ENCODE data around the gene BAIAP3. TPM values are rescaled to one million over a fixed set of nuclear protein-coding genes. Genes with fewer than 3 reads are reported as not detected.

Gene BAIAP3
- total RNA-seq, 1 experiment from 2014 or later, result 44.7 TPM

DNA sequence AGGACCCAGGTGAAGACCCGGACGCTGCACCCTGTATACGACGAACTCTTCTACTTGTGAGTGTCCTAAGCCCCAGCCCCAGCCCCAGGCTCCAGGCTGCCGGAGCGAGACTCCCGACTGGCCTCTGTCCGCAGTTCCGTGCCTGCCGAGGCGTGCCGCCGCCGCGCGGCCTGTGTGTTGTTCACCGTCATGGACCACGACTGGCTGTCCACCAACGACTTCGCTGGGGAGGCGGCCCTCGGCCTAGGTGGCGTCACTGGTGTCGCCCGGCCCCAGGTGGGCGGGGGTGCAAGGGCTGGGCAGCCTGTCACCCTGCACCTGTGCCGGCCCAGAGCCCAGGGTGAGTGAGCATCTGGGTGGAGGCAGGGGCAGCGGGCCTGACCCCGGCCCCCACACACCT, 14.5 kb downstream of the BAIAP3 start:
- CTCF ChIA-PET, result no interaction called here
- H2AFZ ChIP-seq (ENCODE audit: low read depth, low read length, poor library complexity, severe bottlenecking), result no peak overlapping the region
- no peaks in the 10 kb centered on the region for H3K9me3 ChIP-seq (ENCODE audit: control insufficient read depth in 1 of 2, insufficient read depth in 1 of 2, low read depth in 1 of 2, low read length in 2 of 2)
- no peak overlapping the region for H3K9ac ChIP-seq (ENCODE audit: low read length)
- no peak overlapping the region for H3K4me2 ChIP-seq (ENCODE audit: low read length)
- intact Hi-C loops (cut with micrococcal nuclease), result no loop called here
- DNase-seq (ENCODE audit: low read depth, low spot score) (no peak), ATAC-seq (no peak)
- BruUV-seq (replicated peaks), result no TSS peak
- H3K27ac ChIP-seq (ENCODE audit: low read depth, low read length), result no peak overlapping the region
- no peaks in the 10 kb centered on the region for H3K27me3 ChIP-seq (ENCODE audit: insufficient read depth, low read length)
- H3K9me2 ChIP-seq (ENCODE audit: insufficient read depth), result no peaks in the 10 kb centered on the region
- POLR2A ChIA-PET, result no interaction called here
- no peak for TF ChIP-seq POLR2AphosphoS5 (IDR thresholded peaks at IDR 0.05; ENCODE audit: low read depth, low read length)
- TF ChIP-seq, protein P1, sequence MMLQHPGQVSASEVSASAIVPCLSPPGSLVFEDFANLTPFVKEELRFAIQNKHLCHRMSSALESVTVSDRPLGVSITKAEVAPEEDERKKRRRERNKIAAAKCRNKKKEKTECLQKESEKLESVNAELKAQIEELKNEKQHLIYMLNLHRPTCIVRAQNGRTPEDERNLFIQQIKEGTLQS (IDR thresholded peaks at IDR 0.05), result no peak
- no peak for TF ChIP-seq EZH2phosphoT487 (IDR thresholded peaks at IDR 0.05; ENCODE audit: borderline replicate concordance)
- no peak for TF ChIP-seq FOSL1 (IDR thresholded peaks at IDR 0.05; ENCODE audit: low read depth)
- no peak for TF ChIP-seq ZFX (IDR thresholded peaks at IDR 0.05)
- TF ChIP-seq YY1 (IDR thresholded peaks at IDR 0.05; ENCODE audit: extremely low read depth, insufficient replicate concordance, low read depth, low read length), result no peak
- TF ChIP-seq POLR2A (IDR thresholded peaks at IDR 0.05; ENCODE audit: borderline replicate concordance, extremely low read depth, insufficient read depth, insufficient read length), result no peak
- no peaks in the 10 kb centered on the region for H4K20me1 ChIP-seq (ENCODE audit: insufficient read depth)
- H3K4me1 ChIP-seq (ENCODE audit: control insufficient read depth in 1 of 2, insufficient read depth in 2 of 2, low read length in 2 of 2), result peaks cover 14 to 23% of the 10 kb centered on the region in 2 experiments
- no peak overlapping the region for H3K4me3 ChIP-seq (replicated peaks in 1 of 2; ENCODE audit: low read depth in 1 of 2, low read length in 2 of 2)
- peaks cover 29% of the 10 kb centered on the region for H3K79me2 ChIP-seq (ENCODE audit: insufficient read depth, low read length)
- RAD21 ChIA-PET (ENCODE audit: low non-redundant PET in 1 of 2, low total read pairs in 2 of 2, uncharacterized antibody in 2 of 2, unreplicated experiment in 2 of 2), result no interaction called here
- H3K36me3 ChIP-seq (ENCODE audit: control insufficient read depth in 1 of 2, insufficient read depth in 2 of 2, low read length in 2 of 2), result peaks cover 0 to 9% of the 10 kb centered on the region in 2 experiments; a peak in 1 of 4 replicates

DNA sequence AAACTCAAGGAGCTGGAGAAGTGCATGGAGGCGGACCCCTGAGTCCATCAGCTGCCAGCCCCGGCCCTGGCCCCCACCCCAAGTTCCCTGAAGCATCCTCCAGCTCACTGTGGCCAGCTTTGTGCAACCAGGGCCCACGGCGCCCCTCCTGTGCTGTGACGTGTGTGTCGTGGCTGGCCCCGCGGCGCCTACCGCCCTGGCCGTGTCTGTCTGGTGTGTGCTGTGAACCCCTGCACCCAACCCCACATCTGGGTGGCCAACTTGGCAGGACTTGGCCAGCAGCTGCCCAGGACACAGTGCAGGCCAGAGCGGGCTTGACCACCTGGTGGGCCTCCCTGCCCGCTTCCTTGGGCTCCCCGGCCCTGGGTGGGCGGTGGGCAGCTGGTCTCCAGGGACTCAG, 15.0 kb downstream of the BAIAP3 start:
- H3K4me2 ChIP-seq (ENCODE audit: low read length), result no peak overlapping the region
- ChIA-PET POLR2A (no interaction called here), RAD21 (ENCODE audit: low non-redundant PET in 1 of 2, low total read pairs in 2 of 2, uncharacterized antibody in 2 of 2, unreplicated experiment in 2 of 2) (no interaction called here), CTCF (no interaction called here)
- H3K79me2 ChIP-seq (ENCODE audit: insufficient read depth, low read length), result peaks cover 33% of the 10 kb centered on the region
- H2AFZ ChIP-seq (ENCODE audit: low read depth, low read length, poor library complexity, severe bottlenecking), result no peak overlapping the region
- no peak overlapping the region for H3K27ac ChIP-seq (ENCODE audit: low read depth, low read length)
- H3K27me3 ChIP-seq (ENCODE audit: insufficient read depth, low read length), result no peaks in the 10 kb centered on the region
- H3K9me2 ChIP-seq (ENCODE audit: insufficient read depth), result no peaks in the 10 kb centered on the region
- ATAC-seq (no peak), DNase-seq (ENCODE audit: low read depth, low spot score) (no peak)
- H3K9ac ChIP-seq (ENCODE audit: low read length), result no peak overlapping the region
- no peaks in the 10 kb centered on the region for H3K9me3 ChIP-seq (ENCODE audit: control insufficient read depth in 1 of 2, insufficient read depth in 1 of 2, low read depth in 1 of 2, low read length in 2 of 2)
- peaks cover 14 to 21% of the 10 kb centered on the region in 2 experiments for H3K4me1 ChIP-seq (ENCODE audit: control insufficient read depth in 1 of 2, insufficient read depth in 2 of 2, low read length in 2 of 2)
- H3K36me3 ChIP-seq (ENCODE audit: control insufficient read depth in 1 of 2, insufficient read depth in 2 of 2, low read length in 2 of 2), result peaks cover 0 to 9% of the 10 kb centered on the region in 2 experiments; a peak in 1 of 4 replicates
- intact Hi-C loops (cut with micrococcal nuclease), result no loop called here
- H4K20me1 ChIP-seq (ENCODE audit: insufficient read depth), result no peaks in the 10 kb centered on the region
- no peak overlapping the region for H3K4me3 ChIP-seq (replicated peaks in 1 of 2; ENCODE audit: low read depth in 1 of 2, low read length in 2 of 2)
- BruUV-seq (replicated peaks), result no TSS peak
- TF ChIP-seq YY1 (IDR thresholded peaks at IDR 0.05; ENCODE audit: extremely low read depth, insufficient replicate concordance, low read depth, low read length) (no peak), SIN3A (IDR thresholded peaks at IDR 0.05; ENCODE audit: low read depth) (no peak), FOSL1 (IDR thresholded peaks at IDR 0.05; ENCODE audit: low read depth) (no peak), EZH2phosphoT487 (IDR thresholded peaks at IDR 0.05; ENCODE audit: borderline replicate concordance) (no peak), SP1 (IDR thresholded peaks at IDR 0.05; ENCODE audit: low read depth) (no peak), ZNF274 (IDR thresholded peaks at IDR 0.05; ENCODE audit: low read depth, low read length) (no peak), ZFX (IDR thresholded peaks at IDR 0.05) (no peak), RAD21 (IDR thresholded peaks at IDR 0.05; ENCODE audit: low read depth) (no peak), EZH2 (IDR thresholded peaks at IDR 0.05) (no peak), EGR1 (IDR thresholded peaks at IDR 0.05; ENCODE audit: low read depth) (no peak), ELF1 (IDR thresholded peaks at IDR 0.05; ENCODE audit: borderline replicate concordance, low read depth) (no peak)
- TF ChIP-seq, protein P2, sequence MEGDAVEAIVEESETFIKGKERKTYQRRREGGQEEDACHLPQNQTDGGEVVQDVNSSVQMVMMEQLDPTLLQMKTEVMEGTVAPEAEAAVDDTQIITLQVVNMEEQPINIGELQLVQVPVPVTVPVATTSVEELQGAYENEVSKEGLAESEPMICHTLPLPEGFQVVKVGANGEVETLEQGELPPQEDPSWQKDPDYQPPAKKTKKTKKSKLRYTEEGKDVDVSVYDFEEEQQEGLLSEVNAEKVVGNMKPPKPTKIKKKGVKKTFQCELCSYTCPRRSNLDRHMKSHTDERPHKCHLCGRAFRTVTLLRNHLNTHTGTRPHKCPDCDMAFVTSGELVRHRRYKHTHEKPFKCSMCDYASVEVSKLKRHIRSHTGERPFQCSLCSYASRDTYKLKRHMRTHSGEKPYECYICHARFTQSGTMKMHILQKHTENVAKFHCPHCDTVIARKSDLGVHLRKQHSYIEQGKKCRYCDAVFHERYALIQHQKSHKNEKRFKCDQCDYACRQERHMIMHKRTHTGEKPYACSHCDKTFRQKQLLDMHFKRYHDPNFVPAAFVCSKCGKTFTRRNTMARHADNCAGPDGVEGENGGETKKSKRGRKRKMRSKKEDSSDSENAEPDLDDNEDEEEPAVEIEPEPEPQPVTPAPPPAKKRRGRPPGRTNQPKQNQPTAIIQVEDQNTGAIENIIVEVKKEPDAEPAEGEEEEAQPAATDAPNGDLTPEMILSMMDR (IDR thresholded peaks at IDR 0.05 in 2 of 3, conservative IDR thresholded peaks at IDR 0.05 in 1 of 3; ENCODE audit: borderline replicate concordance in 1 of 3, insufficient read depth in 1 of 3, low read depth in 2 of 3, low read length in 2 of 3), result no peak
- TF ChIP-seq, protein P3, sequence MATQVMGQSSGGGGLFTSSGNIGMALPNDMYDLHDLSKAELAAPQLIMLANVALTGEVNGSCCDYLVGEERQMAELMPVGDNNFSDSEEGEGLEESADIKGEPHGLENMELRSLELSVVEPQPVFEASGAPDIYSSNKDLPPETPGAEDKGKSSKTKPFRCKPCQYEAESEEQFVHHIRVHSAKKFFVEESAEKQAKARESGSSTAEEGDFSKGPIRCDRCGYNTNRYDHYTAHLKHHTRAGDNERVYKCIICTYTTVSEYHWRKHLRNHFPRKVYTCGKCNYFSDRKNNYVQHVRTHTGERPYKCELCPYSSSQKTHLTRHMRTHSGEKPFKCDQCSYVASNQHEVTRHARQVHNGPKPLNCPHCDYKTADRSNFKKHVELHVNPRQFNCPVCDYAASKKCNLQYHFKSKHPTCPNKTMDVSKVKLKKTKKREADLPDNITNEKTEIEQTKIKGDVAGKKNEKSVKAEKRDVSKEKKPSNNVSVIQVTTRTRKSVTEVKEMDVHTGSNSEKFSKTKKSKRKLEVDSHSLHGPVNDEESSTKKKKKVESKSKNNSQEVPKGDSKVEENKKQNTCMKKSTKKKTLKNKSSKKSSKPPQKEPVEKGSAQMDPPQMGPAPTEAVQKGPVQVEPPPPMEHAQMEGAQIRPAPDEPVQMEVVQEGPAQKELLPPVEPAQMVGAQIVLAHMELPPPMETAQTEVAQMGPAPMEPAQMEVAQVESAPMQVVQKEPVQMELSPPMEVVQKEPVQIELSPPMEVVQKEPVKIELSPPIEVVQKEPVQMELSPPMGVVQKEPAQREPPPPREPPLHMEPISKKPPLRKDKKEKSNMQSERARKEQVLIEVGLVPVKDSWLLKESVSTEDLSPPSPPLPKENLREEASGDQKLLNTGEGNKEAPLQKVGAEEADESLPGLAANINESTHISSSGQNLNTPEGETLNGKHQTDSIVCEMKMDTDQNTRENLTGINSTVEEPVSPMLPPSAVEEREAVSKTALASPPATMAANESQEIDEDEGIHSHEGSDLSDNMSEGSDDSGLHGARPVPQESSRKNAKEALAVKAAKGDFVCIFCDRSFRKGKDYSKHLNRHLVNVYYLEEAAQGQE (IDR thresholded peaks at IDR 0.05; ENCODE audit: low read depth), result no peak
